ENCODE results near the gene IRF3. TPM values are rescaled to one million over a fixed set of nuclear protein-coding genes. Genes with fewer than 3 reads are reported as not detected.
A peak's percentile ranks its signal among the peaks of the same experiment; 100 is the strongest.

Gene IRF3
- total and polyA plus RNA-seq, 10 donors = 87.9 to 294 (median 128) TPM

- H3K27me3 ChIP-seq (replicated peaks in 1 of 7) = peaks cover 0 to 37% (median 16%) of the 10 kb centered on the region in 7 donors
- peak overlapping the region in 4 of 8 donors; percentile 11 to 72 (median 39) for H3K4me3 ChIP-seq
- no peak for DNase-seq
- H3K36me3 ChIP-seq = peaks cover 4 to 64% (median 48%) of the 10 kb centered on the region in 6 donors
- peak overlapping the region in 6 of 8 donors; percentile 70 to 83 (median 80) for H3K27ac ChIP-seq
- H3K4me1 ChIP-seq = peaks cover 22 to 85% (median 51%) of the 10 kb centered on the region in 6 donors
- TF ChIP-seq POLR2A (IDR thresholded peaks at IDR 0.05) (no peak), POLR2AphosphoS5 (IDR thresholded peaks at IDR 0.05) (peak; percentile 3 to 68 (median 41))
- H3K9me3 ChIP-seq = no peaks in the 10 kb centered on the region
- intact Hi-C loops (cut with DNase I; ENCODE audit: low total_unique reads) = no loop called here
- WGBS, 5 donors = 49 to 57% (median 51%) methylated on average over 15 to 26 of the region's 26 CpGs
Measured at GRCh38 chr19:49687566-49688316, 22.1 kb upstream of the IRF3 start.

- H3K4me3 ChIP-seq = peak overlapping the region in 1 of 8 donors; percentile 72
- H3K9me3 ChIP-seq = no peaks in the 10 kb centered on the region
- peaks cover 0 to 31% (median 16%) of the 10 kb centered on the region in 7 donors for H3K27me3 ChIP-seq (replicated peaks in 1 of 7)
- no peak for DNase-seq
- 52 to 62% (median 62%) methylated on average over 9 to 12 of the region's 12 CpGs for WGBS, 5 donors
- H3K36me3 ChIP-seq = peaks cover 4 to 70% (median 54%) of the 10 kb centered on the region in 6 donors
- intact Hi-C loops (cut with DNase I; ENCODE audit: low total_unique reads) = no loop called here
- peaks cover 22 to 82% (median 51%) of the 10 kb centered on the region in 6 donors for H3K4me1 ChIP-seq
- H3K27ac ChIP-seq = peak overlapping the region in 5 of 8 donors; percentile 73 to 83 (median 81)
- TF ChIP-seq POLR2AphosphoS5 (IDR thresholded peaks at IDR 0.05) (peak in 1 of 3 donors; percentile 7), POLR2A (IDR thresholded peaks at IDR 0.05) (no peak)
Measured at GRCh38 chr19:49687150-49687549, 21.5 kb upstream of the IRF3 start.

- Histone ChIP-seq H3K4me1 (peaks cover 21 to 81% (median 48%) of the 10 kb centered on the region in 6 donors), H3K9me3 (no peaks in the 10 kb centered on the region), H3K4me3 (peak overlapping the region in 2 of 8 donors; percentile 2 to 72), H3K36me3 (peaks cover 4 to 75% (median 59%) of the 10 kb centered on the region in 6 donors), H3K27ac (peak overlapping the region in 5 of 8 donors; percentile 73 to 83 (median 81)), H3K27me3 (replicated peaks in 1 of 7) (peaks cover 0 to 26% (median 16%) of the 10 kb centered on the region in 7 donors)
- TF ChIP-seq POLR2AphosphoS5 (IDR thresholded peaks at IDR 0.05) = peak in 1 of 3 donors; percentile 2
- no peak for TF ChIP-seq POLR2A (IDR thresholded peaks at IDR 0.05)
- intact Hi-C loops (cut with DNase I; ENCODE audit: low total_unique reads) = no loop called here
- DNase-seq = no peak
- WGBS, 5 donors = 86 to 91% (median 90%) methylated on average over 9 to 27 of the region's 27 CpGs
Measured at GRCh38 chr19:49686503-49687088, 20.9 kb upstream of the IRF3 start.

GRCh38 chr19:49685845-49686332, 20.2 kb upstream of the IRF3 start:
- intact Hi-C loops (cut with DNase I; ENCODE audit: low total_unique reads) = no loop called here
- no peak for TF ChIP-seq CTCF (IDR thresholded peaks at IDR 0.05 in 8 of 11, conservative IDR thresholded peaks at IDR 0.05 in 3 of 11)
- TF ChIP-seq POLR2AphosphoS5 (IDR thresholded peaks at IDR 0.05) = peak; percentile 67 to 83 (median 80)
- no peak for TF ChIP-seq POLR2A (IDR thresholded peaks at IDR 0.05)
- Histone ChIP-seq H3K27me3 (replicated peaks in 1 of 7) (peaks cover 0 to 19% (median 13%) of the 10 kb centered on the region in 7 donors), H3K9me3 (no peaks in the 10 kb centered on the region), H3K36me3 (peaks cover 4 to 82% (median 61%) of the 10 kb centered on the region in 6 donors), H3K27ac (peak overlapping the region in 7 of 8 donors; percentile 9 to 83 (median 79)), H3K4me3 (peak overlapping the region in 2 of 8 donors; percentile 2 to 72), H3K4me1 (peaks cover 17 to 81% (median 45%) of the 10 kb centered on the region in 6 donors)
- DNase-seq = peak; percentile 84
- 59 to 76% (median 72%) methylated on average over 19 to 23 of the region's 23 CpGs for whole genome bisulfite sequencing, 5 donors

- H3K27me3 ChIP-seq (replicated peaks in 1 of 7) = peaks cover 0 to 11% (median 6%) of the 10 kb centered on the region in 7 donors
- TF ChIP-seq POLR2AphosphoS5 (IDR thresholded peaks at IDR 0.05) = peak in 2 of 3 donors; percentile 19 to 65
- TF ChIP-seq POLR2A (IDR thresholded peaks at IDR 0.05) = no peak
- peaks cover 4 to 90% (median 61%) of the 10 kb centered on the region in 6 donors for H3K36me3 ChIP-seq
- H3K27ac ChIP-seq = peak overlapping the region in 7 of 8 donors; percentile 9 to 83 (median 79)
- no peaks in the 10 kb centered on the region for H3K9me3 ChIP-seq
- DNase-seq = no peak
- no peak overlapping the region for H3K4me3 ChIP-seq
- H3K4me1 ChIP-seq = peaks cover 19 to 81% (median 46%) of the 10 kb centered on the region in 6 donors
- WGBS, 5 donors = 71 to 86% (median 83%) methylated on average over 11 to 13 of the region's 13 CpGs
- intact Hi-C loops (cut with DNase I; ENCODE audit: low total_unique reads) = no loop called here
Measured at GRCh38 chr19:49684983-49685553, 19.4 kb upstream of the IRF3 start.
